Measurements from ENCODE around the gene ATP8A2.
"Not testable (repeated sequence)": the region's sequence is repeated elsewhere in the genome, so short reads cannot be mapped to it uniquely, and the experiment has no call there.

The ATP8A2 gene

DNA sequence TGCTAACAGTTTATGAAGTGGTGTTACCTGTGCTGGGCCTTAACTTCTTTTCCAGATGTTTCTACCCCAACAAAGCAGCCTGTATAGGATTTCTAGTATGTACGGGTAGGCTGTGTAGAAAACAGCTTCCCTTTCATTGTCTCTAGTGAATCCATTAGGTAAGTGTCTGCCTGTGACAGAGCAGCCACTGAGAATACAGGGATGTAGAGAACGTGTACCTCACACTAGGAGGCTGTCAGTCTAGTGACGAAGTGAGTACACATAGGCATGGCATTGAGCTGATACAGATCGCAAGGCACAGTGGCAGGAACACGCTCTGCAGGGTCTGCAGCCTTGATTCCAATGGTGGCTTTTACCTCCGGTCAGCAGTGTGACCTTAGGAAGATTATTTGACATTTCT is 562.4 kb downstream of the ATP8A2 start:
- no peak overlapping the region for H3K4me3 ChIP-seq (ENCODE audit: low read length)
- TF ChIP-seq ZNF274 (IDR thresholded peaks at IDR 0.05; ENCODE audit: low read depth, low read length), result no peak

- no peak for TF ChIP-seq ZNF274 (IDR thresholded peaks at IDR 0.05; ENCODE audit: low read depth, low read length)
- no peak overlapping the region for H3K4me3 ChIP-seq (ENCODE audit: low read length)
Measured at GRCh38 chr13:25939961-25940687, 568.4 kb downstream of the ATP8A2 start.

DNA sequence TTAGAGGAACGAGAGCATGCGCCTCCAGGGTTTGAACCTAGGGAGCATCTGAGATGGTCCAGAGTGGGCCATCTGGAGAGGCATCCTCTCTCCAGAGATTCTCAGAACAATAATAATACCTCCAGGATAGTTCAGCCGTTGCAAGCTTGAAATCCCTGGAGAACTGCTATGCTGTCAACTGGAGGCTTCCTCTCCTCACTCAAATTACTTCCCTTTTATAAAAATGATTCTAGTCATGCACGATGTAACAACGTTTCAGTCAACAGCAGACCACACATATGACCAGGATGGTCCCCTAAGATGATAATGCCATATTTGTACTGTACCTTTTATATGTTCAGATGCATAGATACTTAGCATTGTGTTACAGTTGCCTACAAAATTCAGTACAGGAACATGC is 571.3 kb downstream of the ATP8A2 start:
- TF ChIP-seq ZNF274 (IDR thresholded peaks at IDR 0.05; ENCODE audit: low read depth, low read length), result no peak
- no peak overlapping the region for H3K4me3 ChIP-seq (ENCODE audit: low read length)

DNA sequence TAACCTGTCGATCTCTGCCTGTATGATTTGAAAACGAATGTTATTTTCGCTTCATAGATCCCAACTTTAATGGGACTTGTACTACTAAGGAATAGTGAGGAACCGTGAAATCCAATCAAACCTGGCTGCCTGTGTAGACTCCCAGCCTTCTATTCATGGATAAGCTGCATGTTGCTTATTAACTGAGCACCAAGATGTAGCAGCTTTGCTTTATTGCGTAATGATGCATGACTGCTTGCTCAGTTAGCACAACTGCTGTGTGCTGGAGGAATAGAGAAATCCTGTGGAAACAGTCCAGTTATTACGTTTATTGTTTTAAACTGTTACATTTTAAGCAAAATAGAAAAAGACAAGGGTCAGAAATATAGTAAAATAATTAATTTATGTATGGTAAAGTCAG is 571.9 kb downstream of the ATP8A2 start:
- TF ChIP-seq ZNF274 (IDR thresholded peaks at IDR 0.05; ENCODE audit: low read depth, low read length), result no peak
- H3K4me3 ChIP-seq (ENCODE audit: low read length), result no peak overlapping the region

- TF ChIP-seq ZNF274 (IDR thresholded peaks at IDR 0.05; ENCODE audit: low read depth, low read length), result no peak
- no peak overlapping the region for H3K4me3 ChIP-seq (ENCODE audit: low read length)
Measured at GRCh38 chr13:25945596-25945995, 573.8 kb downstream of the ATP8A2 start.

GRCh38 chr13:25946321-25946720 is 574.5 kb downstream of the ATP8A2 start:
- H3K4me3 ChIP-seq (ENCODE audit: low read length), result no peak overlapping the region
- no peak for TF ChIP-seq ZNF274 (IDR thresholded peaks at IDR 0.05; ENCODE audit: low read depth, low read length)

GRCh38 chr13:25948910-25949309 is 577.1 kb downstream of the ATP8A2 start:
- no peak overlapping the region for H3K4me3 ChIP-seq (ENCODE audit: low read length)
- no peak for TF ChIP-seq ZNF274 (IDR thresholded peaks at IDR 0.05; ENCODE audit: low read depth, low read length)

DNA sequence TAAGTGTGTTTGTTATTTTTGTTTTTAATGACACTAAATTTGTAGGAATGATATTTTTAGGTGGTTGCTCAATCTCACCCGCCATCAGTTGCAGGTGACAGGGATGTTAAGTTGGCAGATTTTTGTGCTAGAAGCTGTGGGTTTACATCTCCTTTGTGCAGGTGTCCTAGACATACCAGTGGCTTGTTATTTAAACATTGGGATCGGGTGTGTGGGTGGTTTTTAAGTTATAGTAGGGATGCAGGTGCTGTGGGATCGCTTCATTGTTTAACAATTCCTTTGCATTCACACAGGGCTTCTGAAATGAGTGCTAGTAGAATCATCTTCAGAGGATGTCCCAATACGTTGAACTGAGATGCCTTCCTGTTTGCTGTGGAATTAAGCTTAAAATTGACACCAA is 580.1 kb downstream of the ATP8A2 start:
- TF ChIP-seq ZNF274 (IDR thresholded peaks at IDR 0.05; ENCODE audit: low read depth, low read length), result no peak

DNA sequence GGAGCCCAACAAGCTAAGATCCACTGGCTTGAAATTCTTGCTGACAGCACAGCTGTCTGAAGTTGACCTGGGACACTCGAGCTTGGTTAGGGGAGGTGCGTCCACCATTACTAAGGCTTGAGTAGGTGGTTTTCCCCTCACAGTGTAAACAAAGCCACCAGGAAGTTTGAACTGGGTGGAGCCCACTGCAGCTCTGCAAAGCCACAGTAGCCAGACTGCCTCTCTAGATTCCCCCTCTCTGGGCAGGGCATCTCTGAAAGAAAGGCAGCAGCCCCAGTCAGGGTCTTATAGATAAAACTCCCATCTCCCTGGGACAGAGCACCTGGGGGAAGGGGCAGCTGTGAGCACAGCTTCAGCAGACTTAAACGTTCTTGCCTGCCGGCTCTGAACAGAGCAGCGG is 582.3 kb downstream of the ATP8A2 start:
- not testable (repeated sequence) for H3K4me3 ChIP-seq (ENCODE audit: low read length)

More for the DNA sequence above, 580.1 kb downstream of the ATP8A2 start:
- no peak overlapping the region for H3K4me3 ChIP-seq (ENCODE audit: low read length)

DNA sequence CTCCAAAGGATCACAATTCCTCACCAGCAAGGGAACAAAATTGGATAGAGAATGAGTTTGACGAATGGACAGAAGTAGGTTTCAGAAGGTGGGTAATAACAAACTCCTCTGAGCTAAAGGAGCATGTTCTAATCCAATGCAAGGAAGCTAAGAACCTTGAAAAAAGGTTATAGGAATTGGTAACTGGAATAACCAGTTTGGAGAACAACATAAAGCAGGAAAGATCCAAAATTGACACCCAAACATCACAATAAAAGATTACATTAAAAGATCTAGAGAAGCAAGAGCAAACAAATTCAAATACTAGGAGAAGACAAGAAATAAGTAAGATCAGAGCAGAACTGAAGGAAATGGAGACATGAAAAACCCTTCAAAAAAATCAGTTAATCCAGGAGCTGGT is 583.2 kb downstream of the ATP8A2 start:
- H3K4me3 ChIP-seq (ENCODE audit: low read length), result not testable (repeated sequence)

DNA sequence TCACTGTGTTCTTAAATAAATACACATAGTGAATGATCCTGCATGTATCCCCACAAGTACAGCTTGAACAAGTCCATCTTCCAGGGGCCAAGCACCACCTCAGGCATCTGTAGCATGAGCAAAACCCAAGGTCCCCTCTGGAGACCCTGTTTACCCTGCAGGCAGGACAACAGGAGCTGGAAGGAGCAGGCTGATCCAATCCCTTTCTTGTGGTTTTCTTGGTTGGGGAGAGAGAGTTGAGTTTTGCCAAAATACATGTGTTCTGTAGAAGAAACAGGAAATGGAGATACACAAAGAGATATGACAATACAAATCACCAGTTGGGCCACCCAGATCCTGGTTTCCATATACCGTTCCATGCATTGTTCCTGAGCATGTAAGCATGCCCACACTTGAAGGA is 587.2 kb downstream of the ATP8A2 start:
- H3K4me3 ChIP-seq (ENCODE audit: low read length), result no peak overlapping the region
- no peak for TF ChIP-seq ZNF274 (IDR thresholded peaks at IDR 0.05; ENCODE audit: low read depth, low read length)

- no peak for TF ChIP-seq ZNF274 (IDR thresholded peaks at IDR 0.05; ENCODE audit: low read depth, low read length)
- no peak overlapping the region for H3K4me3 ChIP-seq (ENCODE audit: low read length)
Measured at GRCh38 chr13:25961294-25961693, 589.5 kb downstream of the ATP8A2 start.

DNA sequence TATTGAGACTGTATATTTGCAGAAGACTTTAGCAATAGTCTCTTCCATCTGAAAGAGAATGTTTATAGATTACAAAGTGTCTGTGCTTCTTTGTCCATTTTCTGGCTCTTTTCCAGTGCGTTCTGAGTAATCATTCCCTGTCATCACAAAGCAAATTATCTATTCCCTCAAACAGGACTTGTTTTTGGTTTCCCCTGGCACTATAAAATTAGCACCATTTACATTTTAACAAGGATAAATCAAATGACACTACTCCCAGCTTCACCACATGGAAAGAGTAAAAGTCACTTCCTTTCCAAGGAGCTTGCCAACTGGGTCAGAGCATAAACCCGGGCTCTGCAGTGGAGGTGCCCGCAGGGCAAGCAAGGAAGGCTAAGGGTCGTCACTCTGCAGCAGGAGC is 591.9 kb downstream of the ATP8A2 start:
- TF ChIP-seq ZNF274 (IDR thresholded peaks at IDR 0.05; ENCODE audit: low read depth, low read length), result no peak
- H3K4me3 ChIP-seq (ENCODE audit: low read length), result no peak overlapping the region

- TF ChIP-seq ZNF274 (IDR thresholded peaks at IDR 0.05; ENCODE audit: low read depth, low read length), result no peak
- H3K4me3 ChIP-seq (ENCODE audit: low read length), result no peak overlapping the region
Measured at GRCh38 chr13:25965596-25965995, 593.8 kb downstream of the ATP8A2 start.

DNA sequence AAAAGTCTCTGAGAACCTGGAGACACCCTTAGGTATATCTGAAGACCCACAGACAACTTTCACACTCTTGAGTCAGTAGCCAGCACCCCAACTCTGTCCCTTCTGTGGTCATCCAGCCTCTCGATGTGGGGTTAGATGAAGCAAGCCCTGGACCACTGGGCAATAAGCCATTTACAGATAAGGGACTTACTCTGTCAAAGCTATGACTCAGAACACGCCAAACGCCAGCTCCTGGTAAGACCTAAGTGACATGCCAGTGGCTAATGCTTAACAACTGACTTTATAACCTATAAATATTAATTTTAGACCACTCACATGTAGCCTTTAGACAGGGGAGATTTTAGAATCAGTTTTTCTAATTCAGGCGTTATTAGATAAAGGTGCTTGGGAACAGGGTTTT is 594.3 kb downstream of the ATP8A2 start:
- H3K4me3 ChIP-seq (ENCODE audit: low read length), result no peak overlapping the region
- no peak for TF ChIP-seq ZNF274 (IDR thresholded peaks at IDR 0.05; ENCODE audit: low read depth, low read length)

- H3K4me3 ChIP-seq (ENCODE audit: low read length), result no peak overlapping the region
- no peak for TF ChIP-seq ZNF274 (IDR thresholded peaks at IDR 0.05; ENCODE audit: low read depth, low read length)
Measured at GRCh38 chr13:25967144-25967543, 595.4 kb downstream of the ATP8A2 start.

Measured in GM08714 (cell line).